Measurements from ENCODE around the gene FOXF1. TPM values are rescaled to one million over a fixed set of nuclear protein-coding genes. Genes with fewer than 3 reads are reported as not detected.

The FOXF1 gene
- total and polyA plus RNA-seq, 2 donors from 2014 or later = 0.57 to 0.67 TPM

- DNase-seq (no peak), FAIRE-seq (no peak)
- intact Hi-C loops (cut with DNase I) = no loop called here
- no peak overlapping the region for H3K9ac ChIP-seq (ENCODE audit: low read length in 3 of 3)
- H3K4me1 ChIP-seq (ENCODE audit: control insufficient read depth in 2 of 3, insufficient read depth in 2 of 3, low read depth in 1 of 3, low read length in 3 of 3) = no peaks in the 10 kb centered on the region
- H3K36me3 ChIP-seq (ENCODE audit: control insufficient read depth in 2 of 3, insufficient read depth in 3 of 3, low read length in 3 of 3) = no peaks in the 10 kb centered on the region
- no peaks in the 10 kb centered on the region for H3K9me3 ChIP-seq (ENCODE audit: control insufficient read depth in 2 of 3, insufficient read depth in 1 of 3, low read length in 3 of 3)
- H3K27ac ChIP-seq (ENCODE audit: low read depth in 2 of 2, low read length in 2 of 2) = no peak overlapping the region
- H3K27me3 ChIP-seq (ENCODE audit: control insufficient read depth, insufficient read depth, low read length) = peaks cover 69% of the 10 kb centered on the region
- no peak overlapping the region for H3K4me3 ChIP-seq (ENCODE audit: low read length in 3 of 3)
- no peak for TF ChIP-seq CTCF (IDR thresholded peaks at IDR 0.05; ENCODE audit: borderline replicate concordance, extremely low read depth, insufficient read depth)
Measured at GRCh38 chr16:86492961-86493629, 17.2 kb upstream of the FOXF1 start.

- no peaks in the 10 kb centered on the region for H3K9me3 ChIP-seq (ENCODE audit: control insufficient read depth in 2 of 3, insufficient read depth in 1 of 3, low read length in 3 of 3)
- no peak for TF ChIP-seq CTCF (IDR thresholded peaks at IDR 0.05; ENCODE audit: borderline replicate concordance, extremely low read depth, insufficient read depth)
- no peaks in the 10 kb centered on the region for H3K36me3 ChIP-seq (ENCODE audit: control insufficient read depth in 2 of 3, insufficient read depth in 3 of 3, low read length in 3 of 3)
- FAIRE-seq (no peak), DNase-seq (no peak)
- H3K27ac ChIP-seq (ENCODE audit: low read depth in 2 of 2, low read length in 2 of 2) = no peak overlapping the region
- no peaks in the 10 kb centered on the region for H3K4me1 ChIP-seq (ENCODE audit: control insufficient read depth in 2 of 3, insufficient read depth in 2 of 3, low read depth in 1 of 3, low read length in 3 of 3)
- H3K27me3 ChIP-seq (ENCODE audit: control insufficient read depth, insufficient read depth, low read length) = peaks cover 65% of the 10 kb centered on the region
- intact Hi-C loops (cut with DNase I) = no loop called here
- H3K4me3 ChIP-seq (ENCODE audit: low read length in 3 of 3) = no peak overlapping the region
- H3K9ac ChIP-seq (ENCODE audit: low read length in 3 of 3) = no peak overlapping the region
Measured at GRCh38 chr16:86494039-86494564, 16.2 kb upstream of the FOXF1 start.

GRCh38 chr16:86494565-86495356, 15.6 kb upstream of the FOXF1 start:
- Histone ChIP-seq H3K36me3 (ENCODE audit: control insufficient read depth in 2 of 3, insufficient read depth in 3 of 3, low read length in 3 of 3) (no peaks in the 10 kb centered on the region), H3K9ac (ENCODE audit: low read length in 3 of 3) (no peak overlapping the region), H3K9me3 (ENCODE audit: control insufficient read depth in 2 of 3, insufficient read depth in 1 of 3, low read length in 3 of 3) (no peaks in the 10 kb centered on the region), H3K4me1 (ENCODE audit: control insufficient read depth in 2 of 3, insufficient read depth in 2 of 3, low read depth in 1 of 3, low read length in 3 of 3) (no peaks in the 10 kb centered on the region), H3K27me3 (ENCODE audit: control insufficient read depth, insufficient read depth, low read length) (peaks cover 65% of the 10 kb centered on the region), H3K4me3 (ENCODE audit: low read length in 3 of 3) (no peak overlapping the region), H3K27ac (ENCODE audit: low read depth in 2 of 2, low read length in 2 of 2) (no peak overlapping the region)
- FAIRE-seq (no peak), DNase-seq (no peak)
- intact Hi-C loops (cut with DNase I) = no loop called here
- TF ChIP-seq CTCF (IDR thresholded peaks at IDR 0.05; ENCODE audit: borderline replicate concordance, extremely low read depth, insufficient read depth) = no peak

Measured in kidney (tissue), 14 donors.